ENCODE measurements around the gene CYBRD1.
"Not testable (repeated sequence)": the region's sequence is repeated elsewhere in the genome, so short reads cannot be mapped to it uniquely, and the experiment has no call there.

The CYBRD1 gene

GRCh38 chr2:171522052-171522787 lies at the start of gene CYBRD1:
TSS of gene CYBRD1 (plus strand) at chr2:171522474. CDS start at chr2:171522546, 72 bp downstream.
- DNase-seq, result no peak

- DNase-seq, result no peak
These were observed 46.3 kb upstream of the CYBRD1 start for GRCh38 chr2:171475979-171476378.

- no peak for DNase-seq
These were observed 43.9 kb upstream of the CYBRD1 start for GRCh38 chr2:171478345-171478744.

GRCh38 chr2:171479154-171479814 lies 43.0 kb upstream of the CYBRD1 start:
- DNase-seq, result no peak

GRCh38 chr2:171480908-171481307 lies 41.4 kb upstream of the CYBRD1 start:
- no peak for DNase-seq

- DNase-seq, result no peak
These were observed 40.0 kb upstream of the CYBRD1 start for GRCh38 chr2:171482308-171482707.

- no peak for DNase-seq
These were observed 39.4 kb upstream of the CYBRD1 start for GRCh38 chr2:171482877-171483276.

- DNase-seq, result no peak
These were observed 38.5 kb upstream of the CYBRD1 start for GRCh38 chr2:171483793-171484192.

GRCh38 chr2:171485116-171485515 lies 37.2 kb upstream of the CYBRD1 start:
- no peak for DNase-seq

GRCh38 chr2:171487201-171487600 lies 35.1 kb upstream of the CYBRD1 start:
- no peak for DNase-seq

- no peak for DNase-seq
These were observed 34.4 kb upstream of the CYBRD1 start for GRCh38 chr2:171487803-171488259.

- no peak for DNase-seq
These were observed 31.7 kb upstream of the CYBRD1 start for GRCh38 chr2:171490577-171490976.

GRCh38 chr2:171491292-171491691 lies 31.0 kb upstream of the CYBRD1 start:
- DNase-seq, result no peak

GRCh38 chr2:171492664-171493063 lies 29.6 kb upstream of the CYBRD1 start:
- no peak for DNase-seq

GRCh38 chr2:171497664-171498063 lies 24.6 kb upstream of the CYBRD1 start:
- not testable (repeated sequence) for DNase-seq

GRCh38 chr2:171505374-171505773 lies 16.9 kb upstream of the CYBRD1 start:
- no peak for DNase-seq

GRCh38 chr2:171509945-171510731 lies 12.1 kb upstream of the CYBRD1 start:
- DNase-seq, result no peak

- no peak for DNase-seq
These were observed 10.3 kb upstream of the CYBRD1 start for GRCh38 chr2:171512014-171512413.

GRCh38 chr2:171512683-171513195 lies 9.5 kb upstream of the CYBRD1 start:
- no peak for DNase-seq

GRCh38 chr2:171513719-171514160 lies 8.5 kb upstream of the CYBRD1 start:
- no peak for DNase-seq

GRCh38 chr2:171514908-171515582 lies 7.2 kb upstream of the CYBRD1 start:
- DNase-seq, result no peak

GRCh38 chr2:171515672-171516298 lies 6.5 kb upstream of the CYBRD1 start:
- DNase-seq, result no peak
